ENCODE measurements around the gene ABCC11.

DNA sequence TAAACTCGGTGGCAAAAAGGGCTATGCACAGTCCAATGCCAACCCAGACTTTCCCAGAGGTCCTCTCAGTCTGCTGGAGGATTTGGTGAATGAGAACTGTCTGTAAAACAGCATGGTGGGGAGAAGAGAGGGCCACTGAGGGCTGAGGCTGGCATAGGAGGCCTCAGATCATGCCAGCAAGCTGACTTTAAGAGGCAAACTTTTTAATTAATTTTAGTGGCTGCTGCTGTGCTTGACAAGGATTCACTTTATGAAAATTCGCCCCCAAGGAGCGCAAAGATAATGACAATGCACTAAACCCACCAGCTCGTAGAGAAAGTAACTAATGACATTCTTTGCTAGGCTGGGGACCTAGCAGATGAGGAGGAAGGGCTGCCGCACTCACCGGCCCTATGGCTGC is 106.5 kb downstream of the ABCC11 start:
- TF ChIP-seq CTCF (conservative IDR thresholded peaks at IDR 0.05 in 1 of 2, IDR thresholded peaks at IDR 0.05 in 1 of 2; ENCODE audit: extremely low read depth in 1 of 2, insufficient read depth in 1 of 2, low read depth in 1 of 2, low read length in 2 of 2), result no peak
- TF ChIP-seq EZH2 (IDR thresholded peaks at IDR 0.05; ENCODE audit: borderline replicate concordance, low read length), result no peak
